Activated CD4-positive, alpha-beta T cell treated with anti-CD3 and anti-CD28 coated beads, Interleukin-2, amount 50 U/mL, for 4 hours (primary cell): Measurements from ENCODE around the gene RND3.

ENCODE experiments used
- DNase-seq, 2 experiments: peaks; one replicate each; pipeline ENCODE4 v3.0.0-alpha.2; 2020

Gene RND3

GRCh38 chr2:150491943-150492342 lies 4.5 kb upstream of the RND3 start:
- DNase-seq: no peak

DNA sequence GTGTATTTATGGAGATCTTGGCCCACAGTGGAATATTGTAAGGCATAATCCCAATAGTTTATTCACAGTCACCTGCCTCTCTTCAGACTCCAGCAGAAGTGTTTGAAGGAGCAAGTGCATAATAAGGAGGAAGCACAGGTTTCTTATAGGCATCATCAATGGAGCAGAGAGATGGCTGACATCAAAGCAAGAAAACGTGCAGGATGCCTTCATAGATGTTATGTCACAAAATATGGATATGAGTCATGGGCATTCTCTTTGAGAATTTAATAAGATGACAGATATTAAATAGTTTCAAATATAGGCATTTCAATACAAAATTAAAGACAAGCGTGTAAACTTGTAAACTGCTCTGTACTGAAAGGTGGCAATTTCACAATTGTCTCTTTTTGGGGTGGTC lies 4.0 kb upstream of the RND3 start:
- no peak for DNase-seq

DNA sequence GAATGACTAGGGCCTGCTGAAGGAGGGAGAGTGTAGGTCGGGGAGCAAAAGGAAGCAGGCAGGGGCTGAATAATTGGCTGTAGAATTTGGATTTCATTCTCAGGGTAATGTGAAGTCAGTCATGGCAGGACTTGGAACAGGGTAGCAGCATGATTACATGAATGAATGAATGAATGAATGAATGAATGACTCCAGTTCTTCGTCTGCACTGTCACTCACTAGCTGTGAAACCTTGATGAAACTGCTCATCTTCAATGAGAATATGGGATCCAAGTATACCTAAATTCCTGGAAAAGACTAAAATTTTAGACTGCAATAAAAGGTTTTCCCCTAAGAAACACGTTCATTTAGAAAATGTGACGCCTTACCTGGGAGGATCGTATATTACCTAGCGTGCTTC lies 3.0 kb upstream of the RND3 start:
- DNase-seq: no peak

- DNase-seq: no peak
Observed at GRCh38 chr2:150486539-150487484, 655 bp downstream of the RND3 start.

- DNase-seq: no peak
Observed at GRCh38 chr2:150485871-150486538, 1.5 kb downstream of the RND3 start.

DNA sequence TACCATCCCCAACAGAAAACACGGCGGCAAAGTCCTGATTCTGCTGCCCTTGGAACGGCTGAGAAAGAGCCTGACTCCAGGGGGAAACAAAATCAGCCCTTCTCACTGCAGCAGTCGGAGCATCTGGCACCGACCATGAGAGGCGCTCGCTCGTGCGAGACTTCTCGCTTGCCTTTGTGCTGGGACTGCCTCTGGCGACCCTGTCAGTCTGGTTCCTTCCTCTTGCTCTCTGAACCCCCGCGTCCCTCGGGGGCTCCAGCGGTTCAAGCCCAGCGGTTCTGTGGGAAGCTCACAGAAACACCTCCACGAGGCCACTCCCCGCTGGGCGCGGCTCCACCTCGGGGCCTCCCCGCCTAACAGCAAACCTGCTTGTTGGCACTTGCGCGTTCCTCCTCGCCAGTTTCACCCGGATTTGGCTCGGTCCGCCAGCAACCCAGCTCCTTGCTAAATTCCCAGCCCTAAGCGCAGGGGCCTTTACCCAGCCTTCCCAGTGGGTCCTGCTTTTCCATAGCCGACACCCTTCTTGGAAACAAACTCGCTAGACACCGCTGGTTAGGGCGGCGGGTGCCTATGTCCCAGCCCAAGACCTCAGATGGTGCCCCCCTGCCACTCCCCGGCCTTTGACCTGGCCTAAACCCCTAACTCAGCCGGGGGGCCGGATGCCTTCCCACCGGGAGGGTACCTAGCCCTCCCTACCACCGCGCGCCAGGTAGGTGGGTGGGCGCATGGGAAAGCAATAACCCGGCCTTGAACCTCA lies 2.2 kb downstream of the RND3 start:
- no peak for DNase-seq

GRCh38 chr2:150484461-150485021 lies 2.9 kb downstream of the RND3 start:
- DNase-seq: no peak

DNA sequence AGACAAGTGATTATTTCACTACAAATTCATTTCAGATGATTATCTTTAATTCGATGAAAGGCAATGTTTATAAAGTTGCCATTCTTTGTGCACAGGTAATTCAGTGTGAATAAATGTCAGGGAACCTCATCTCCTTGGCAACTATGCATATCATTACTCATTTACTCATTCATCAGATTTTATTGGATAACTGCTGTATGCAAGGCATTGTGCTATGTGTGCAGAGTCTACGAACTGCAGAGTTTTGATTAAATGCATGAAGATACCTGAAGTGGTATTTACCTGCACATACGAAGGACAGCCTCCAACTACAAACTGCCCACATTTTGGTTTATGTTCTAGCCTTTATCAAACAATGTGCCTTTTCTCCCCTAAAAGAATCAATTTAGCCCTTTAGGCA lies 3.5 kb downstream of the RND3 start:
- DNase-seq: no peak

DNA sequence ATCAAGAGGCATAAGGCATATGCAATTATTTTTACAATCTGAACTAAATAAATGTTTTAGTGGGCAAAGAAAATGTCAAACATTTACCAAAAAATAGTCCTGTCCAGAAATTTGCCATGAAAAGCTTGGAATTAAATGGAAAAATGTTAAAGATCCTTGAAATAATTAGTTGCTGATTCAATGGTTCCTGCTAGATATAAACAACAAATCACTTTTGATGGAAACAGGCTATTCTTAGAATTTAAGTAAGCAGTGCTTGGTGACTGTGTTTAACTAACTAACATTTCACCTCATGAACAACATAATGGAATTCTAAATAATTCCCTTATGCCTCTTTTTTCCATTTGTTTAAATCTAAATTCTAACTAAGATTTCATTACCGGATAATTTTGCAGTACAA lies 3.9 kb downstream of the RND3 start:
- DNase-seq: no peak

- no peak for DNase-seq
Observed at GRCh38 chr2:150482667-150483400, 4.6 kb downstream of the RND3 start.

DNA sequence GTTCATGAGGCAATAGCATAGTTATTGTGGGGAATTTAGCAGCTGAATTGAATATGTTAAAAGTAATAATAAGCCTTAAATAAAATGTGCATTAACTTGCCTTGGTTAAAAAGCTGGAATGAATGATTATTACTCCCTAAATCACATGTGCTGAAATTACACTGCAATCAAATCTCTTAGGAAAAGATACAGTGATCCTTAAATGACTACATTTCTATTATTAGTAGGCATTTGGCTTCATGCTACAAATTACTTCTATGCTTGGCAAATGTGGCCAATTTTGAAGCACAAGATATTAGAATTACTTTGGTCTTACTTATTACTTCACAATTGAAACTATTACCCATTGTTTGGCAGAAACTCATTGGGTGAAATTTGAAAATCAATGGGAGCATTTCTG lies 5.4 kb downstream of the RND3 start:
- DNase-seq: no peak

- DNase-seq: no peak
Observed at GRCh38 chr2:150480971-150481830, 6.3 kb downstream of the RND3 start.

DNA sequence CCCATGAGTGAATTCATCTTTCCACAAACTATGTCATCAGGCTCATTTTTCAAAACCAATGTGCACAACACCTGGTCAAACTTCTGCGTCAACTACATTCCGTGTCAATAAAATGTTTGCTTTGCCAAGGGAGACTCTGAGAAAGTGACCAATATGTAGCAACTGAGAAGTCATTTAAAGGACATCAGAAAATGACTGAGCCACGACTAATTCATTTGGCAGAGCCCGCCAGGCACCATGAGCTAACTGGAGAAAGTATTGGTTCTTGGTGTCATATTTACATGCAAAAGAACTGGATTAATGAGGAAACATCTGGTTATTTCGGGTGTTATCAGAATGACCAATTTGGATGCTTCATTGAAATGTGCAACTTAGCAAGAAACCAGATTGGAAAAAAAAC lies 7.2 kb downstream of the RND3 start:
- no peak for DNase-seq

DNA sequence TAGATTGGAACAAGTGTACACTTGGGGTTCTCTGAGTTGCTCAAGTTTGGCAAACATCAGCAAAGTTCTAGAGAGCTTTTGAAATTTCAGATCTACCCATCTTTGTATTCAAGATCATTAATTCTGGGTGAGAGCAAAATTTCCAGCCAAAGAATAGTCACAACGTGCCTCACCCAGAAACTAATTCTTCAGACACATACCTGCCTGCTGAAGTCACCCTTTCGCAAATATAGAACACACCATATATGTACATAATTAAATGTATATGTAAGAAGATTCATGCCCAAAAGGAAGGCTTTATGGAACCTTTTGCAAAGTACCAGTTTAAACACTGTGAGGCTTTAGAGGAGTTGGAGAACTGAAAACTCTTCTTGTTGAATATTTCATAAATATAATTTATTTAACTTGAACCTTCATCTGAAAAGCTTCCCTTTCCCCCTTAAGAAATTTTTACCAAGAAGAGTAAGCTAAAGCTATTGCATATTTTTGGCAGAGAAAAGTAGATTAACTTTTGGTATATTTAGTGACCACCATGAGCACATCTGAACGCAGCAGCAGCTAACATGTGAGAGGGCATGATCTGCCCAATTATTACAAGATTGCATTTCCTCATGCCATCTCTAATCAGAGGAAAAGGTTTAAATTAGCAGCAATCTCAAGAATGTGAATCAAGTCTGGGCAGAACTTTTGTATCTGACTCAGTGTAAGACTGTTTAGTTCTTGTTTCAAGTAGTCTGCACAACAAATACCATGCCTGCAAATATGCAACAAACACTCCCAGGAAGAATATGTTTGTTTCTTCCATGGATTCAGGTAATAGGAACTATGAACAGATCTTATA lies 8.2 kb downstream of the RND3 start:
- DNase-seq: no peak

- no peak for DNase-seq
Observed at GRCh38 chr2:150478200-150478974, 9.1 kb downstream of the RND3 start.

DNA sequence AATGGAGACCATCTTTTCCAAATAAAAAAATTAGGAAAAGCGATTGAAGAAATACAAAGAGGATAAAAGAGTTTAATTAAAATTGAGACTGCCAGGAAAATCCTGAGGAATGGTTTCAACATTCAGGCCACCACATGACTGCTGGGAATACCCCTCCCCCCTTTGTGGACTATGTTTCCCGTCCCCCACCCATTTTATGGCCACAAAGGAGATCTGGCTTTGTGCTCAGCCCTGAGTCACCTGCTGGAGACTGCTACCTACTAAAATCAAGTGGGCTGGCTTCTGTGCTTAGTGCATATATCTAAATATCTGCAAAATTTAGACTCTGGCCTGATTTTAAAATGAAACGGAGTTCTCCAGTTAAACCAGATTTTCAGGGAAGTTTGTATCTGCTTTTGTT lies 10.1 kb downstream of the RND3 start:
- no peak for DNase-seq

GRCh38 chr2:150476809-150477302 lies 10.6 kb downstream of the RND3 start:
- DNase-seq: no peak

DNA sequence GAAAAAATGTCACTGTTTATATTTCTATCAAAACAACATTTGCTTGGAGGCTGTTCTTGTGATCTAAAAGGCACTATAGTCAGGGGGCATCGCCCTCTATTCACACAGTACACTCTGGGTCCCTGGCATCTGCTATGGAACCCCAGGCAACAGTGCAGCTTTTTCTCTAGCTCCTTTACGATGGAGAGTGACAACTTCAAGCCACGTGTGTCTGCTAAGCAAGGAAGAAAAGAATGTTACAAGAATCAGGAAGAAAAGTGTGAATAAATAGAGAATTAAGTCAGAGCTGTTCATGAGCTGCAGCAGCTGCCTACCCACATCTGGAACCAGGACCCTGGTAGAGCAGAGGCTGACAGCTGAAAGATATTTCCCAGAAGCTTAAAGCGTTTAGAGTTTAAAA lies 11.2 kb downstream of the RND3 start:
- DNase-seq: no peak

DNA sequence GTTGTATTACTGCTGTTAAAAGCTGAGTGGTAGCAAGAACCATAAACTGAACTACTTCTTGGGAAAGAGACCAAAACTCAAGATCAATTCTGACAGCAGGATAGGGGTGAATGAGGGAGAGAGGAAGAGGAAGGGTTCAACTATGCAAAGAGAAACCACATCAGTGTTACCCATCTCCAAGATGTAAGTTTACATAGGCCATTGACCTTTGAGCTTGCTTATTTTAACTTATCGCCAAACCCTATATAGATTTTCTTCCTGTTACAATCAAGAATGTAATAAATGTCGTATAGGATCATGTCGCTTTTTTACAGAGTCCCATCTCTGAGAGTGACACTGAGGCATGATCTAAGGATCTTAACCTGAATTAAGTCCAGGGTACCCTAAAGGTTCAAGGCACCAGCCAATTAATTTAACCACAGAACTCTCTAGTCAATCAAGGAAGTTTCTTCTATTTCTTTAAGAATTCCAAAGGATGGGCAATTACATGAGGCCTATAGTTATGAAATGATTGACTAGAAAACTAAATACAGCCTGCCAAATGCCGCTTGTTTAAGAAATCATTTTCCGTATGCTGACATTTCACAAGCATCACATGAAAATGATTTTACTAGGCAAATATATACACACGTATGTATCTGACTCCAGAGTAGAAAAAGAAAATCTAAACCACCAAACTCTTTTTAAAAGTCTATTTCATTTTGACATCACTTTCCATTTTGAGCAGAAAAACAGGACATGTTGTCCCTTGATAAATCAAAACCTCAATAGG lies 11.8 kb downstream of the RND3 start:
- no peak for DNase-seq
